ENCODE measurements around the gene MRPL41.

Gene MRPL41

GRCh38 chr9:137520614-137521404 lies 30.9 kb upstream of the MRPL41 start:
- Histone ChIP-seq H3K9me3 (ENCODE audit: insufficient read depth, low read length) (no peaks in the 10 kb centered on the region), H3K79me2 (ENCODE audit: low read length) (no peaks in the 10 kb centered on the region), H4K20me1 (ENCODE audit: insufficient read depth, low read length) (no peaks in the 10 kb centered on the region), H2AFZ (ENCODE audit: low read depth, low read length) (no peak overlapping the region), H3K4me1 (ENCODE audit: low read length) (no peaks in the 10 kb centered on the region), H3K27ac (ENCODE audit: low read length) (no peak overlapping the region), H3K9ac (ENCODE audit: low read length) (no peak overlapping the region), H3K4me2 (ENCODE audit: low read length) (no peak overlapping the region), H3K36me3 (replicated peaks; ENCODE audit: low read depth, low read length) (no peaks in the 10 kb centered on the region), H3K27me3 (ENCODE audit: low read depth, low read length) (no peaks in the 10 kb centered on the region), H3K4me3 (ENCODE audit: low read length) (no peak overlapping the region)
- TF ChIP-seq EZH2phosphoT487 (IDR thresholded peaks at IDR 0.05; ENCODE audit: low read depth) (no peak), CTCF (IDR thresholded peaks at IDR 0.05; ENCODE audit: low read depth, low read length) (no peak)

- H3K79me2 ChIP-seq (ENCODE audit: low read length), result no peaks in the 10 kb centered on the region
- H3K27me3 ChIP-seq (ENCODE audit: low read depth, low read length), result no peaks in the 10 kb centered on the region
- TF ChIP-seq CTCF (IDR thresholded peaks at IDR 0.05; ENCODE audit: low read depth, low read length) (no peak), EZH2phosphoT487 (IDR thresholded peaks at IDR 0.05; ENCODE audit: low read depth) (no peak)
- no peak overlapping the region for H2AFZ ChIP-seq (ENCODE audit: low read depth, low read length)
- no peaks in the 10 kb centered on the region for H3K36me3 ChIP-seq (replicated peaks; ENCODE audit: low read depth, low read length)
- H4K20me1 ChIP-seq (ENCODE audit: insufficient read depth, low read length), result no peaks in the 10 kb centered on the region
- no peaks in the 10 kb centered on the region for H3K9me3 ChIP-seq (ENCODE audit: insufficient read depth, low read length)
- H3K4me1 ChIP-seq (ENCODE audit: low read length), result no peaks in the 10 kb centered on the region
- no peak overlapping the region for H3K4me2 ChIP-seq (ENCODE audit: low read length)
- no peak overlapping the region for H3K27ac ChIP-seq (ENCODE audit: low read length)
- no peak overlapping the region for H3K9ac ChIP-seq (ENCODE audit: low read length)
- H3K4me3 ChIP-seq (ENCODE audit: low read length), result no peak overlapping the region
Observed at GRCh38 chr9:137521405-137521985, 30.2 kb upstream of the MRPL41 start.

GRCh38 chr9:137522746-137523455 lies 28.8 kb upstream of the MRPL41 start:
- no peak for TF ChIP-seq EZH2phosphoT487 (IDR thresholded peaks at IDR 0.05; ENCODE audit: low read depth)
- no peaks in the 10 kb centered on the region for H4K20me1 ChIP-seq (ENCODE audit: insufficient read depth, low read length)

GRCh38 chr9:137524161-137524980 lies 27.3 kb upstream of the MRPL41 start:
- Histone ChIP-seq H3K36me3 (replicated peaks; ENCODE audit: low read depth, low read length) (no peaks in the 10 kb centered on the region), H3K4me3 (ENCODE audit: low read length) (no peak overlapping the region), H3K27me3 (ENCODE audit: low read depth, low read length) (no peaks in the 10 kb centered on the region; the same call in 1 of the 2 replicates), H2AFZ (ENCODE audit: low read depth, low read length) (no peak overlapping the region), H3K9ac (ENCODE audit: low read length) (no peak overlapping the region), H3K4me1 (ENCODE audit: low read length) (no peaks in the 10 kb centered on the region), H3K79me2 (ENCODE audit: low read length) (no peaks in the 10 kb centered on the region), H3K9me3 (ENCODE audit: insufficient read depth, low read length) (no peaks in the 10 kb centered on the region), H3K4me2 (ENCODE audit: low read length) (no peak overlapping the region), H3K27ac (ENCODE audit: low read length) (no peak overlapping the region), H4K20me1 (ENCODE audit: insufficient read depth, low read length) (no peaks in the 10 kb centered on the region)
- TF ChIP-seq CTCF (IDR thresholded peaks at IDR 0.05; ENCODE audit: low read depth, low read length) (no peak), EZH2phosphoT487 (IDR thresholded peaks at IDR 0.05; ENCODE audit: low read depth) (no peak)

More at GRCh38 chr9:137522746-137523455, 28.8 kb upstream of the MRPL41 start:
- Histone ChIP-seq H3K27me3 (ENCODE audit: low read depth, low read length) (no peaks in the 10 kb centered on the region; the same call in 1 of the 2 replicates), H3K36me3 (replicated peaks; ENCODE audit: low read depth, low read length) (no peaks in the 10 kb centered on the region), H3K79me2 (ENCODE audit: low read length) (no peaks in the 10 kb centered on the region), H3K27ac (ENCODE audit: low read length) (no peak overlapping the region), H3K4me2 (ENCODE audit: low read length) (no peak overlapping the region), H3K4me3 (ENCODE audit: low read length) (no peak overlapping the region), H3K4me1 (ENCODE audit: low read length) (no peaks in the 10 kb centered on the region), H3K9ac (ENCODE audit: low read length) (no peak overlapping the region), H2AFZ (ENCODE audit: low read depth, low read length) (no peak overlapping the region), H3K9me3 (ENCODE audit: insufficient read depth, low read length) (no peaks in the 10 kb centered on the region)
